LNCaP clone FGC (cell line): ENCODE measurements around the gene PACS2.

Experiments used
- DNase-seq: peaks from one replicate; pipeline ENCODE4 v3.0.0-alpha.2; 2011; ENCODE audit warnings: low read depth
- H3K4me3 ChIP-seq: 2 replicates; pipeline ENCODE4 v1.5.1; 2011; ENCODE audit warnings: mild to moderate bottlenecking, low read depth, low read length, control low read depth
- TF ChIP-seq, protein P1 (sequence below): IDR thresholded peaks from 2 replicates; pipeline ENCODE4 v1.5.1; 2012; ENCODE audit warnings: mild to moderate bottlenecking; ENCODE audit not compliant: control insufficient read depth, insufficient read depth; ENCODE audit errors: extremely low read depth

PACS2 gene

DNA sequence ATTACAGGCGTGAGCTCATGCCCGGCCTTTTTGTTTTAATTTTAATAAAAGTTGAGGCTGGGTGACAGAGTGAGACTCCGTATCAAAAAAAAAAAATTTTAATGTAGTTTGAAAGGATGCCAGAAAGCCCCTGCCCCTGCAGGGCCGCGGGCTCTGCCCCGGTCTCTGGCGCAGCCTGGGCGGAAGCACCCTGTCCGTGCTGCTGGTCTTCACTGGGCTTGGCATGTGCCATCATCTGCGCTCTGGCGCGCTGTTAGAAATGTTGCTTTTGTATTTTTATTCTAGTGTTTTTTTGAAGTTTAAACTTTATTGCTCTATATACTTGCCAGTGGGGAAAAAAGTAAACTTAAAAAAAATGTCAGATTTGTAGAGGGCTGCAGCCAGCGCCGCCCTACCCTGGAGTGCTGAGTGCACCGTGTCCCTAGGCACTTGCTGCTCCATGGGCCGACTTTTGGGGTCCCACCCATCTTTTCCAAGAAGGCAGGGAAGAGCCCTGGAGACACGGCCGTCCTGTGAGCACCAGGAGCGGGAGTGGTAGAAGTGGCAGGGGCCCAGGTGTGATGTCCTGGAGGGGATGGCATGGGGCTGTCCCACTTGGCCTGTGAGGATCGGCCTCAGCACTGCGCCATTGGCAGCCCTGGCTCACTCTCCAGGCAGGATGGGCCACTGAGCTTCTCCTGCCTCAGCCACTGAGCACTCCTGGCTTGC, 109.1 kb downstream of the PACS2 start:
- no peak overlapping the region for H3K4me3 ChIP-seq
- DNase-seq: no peak
- TF ChIP-seq, protein P1, sequence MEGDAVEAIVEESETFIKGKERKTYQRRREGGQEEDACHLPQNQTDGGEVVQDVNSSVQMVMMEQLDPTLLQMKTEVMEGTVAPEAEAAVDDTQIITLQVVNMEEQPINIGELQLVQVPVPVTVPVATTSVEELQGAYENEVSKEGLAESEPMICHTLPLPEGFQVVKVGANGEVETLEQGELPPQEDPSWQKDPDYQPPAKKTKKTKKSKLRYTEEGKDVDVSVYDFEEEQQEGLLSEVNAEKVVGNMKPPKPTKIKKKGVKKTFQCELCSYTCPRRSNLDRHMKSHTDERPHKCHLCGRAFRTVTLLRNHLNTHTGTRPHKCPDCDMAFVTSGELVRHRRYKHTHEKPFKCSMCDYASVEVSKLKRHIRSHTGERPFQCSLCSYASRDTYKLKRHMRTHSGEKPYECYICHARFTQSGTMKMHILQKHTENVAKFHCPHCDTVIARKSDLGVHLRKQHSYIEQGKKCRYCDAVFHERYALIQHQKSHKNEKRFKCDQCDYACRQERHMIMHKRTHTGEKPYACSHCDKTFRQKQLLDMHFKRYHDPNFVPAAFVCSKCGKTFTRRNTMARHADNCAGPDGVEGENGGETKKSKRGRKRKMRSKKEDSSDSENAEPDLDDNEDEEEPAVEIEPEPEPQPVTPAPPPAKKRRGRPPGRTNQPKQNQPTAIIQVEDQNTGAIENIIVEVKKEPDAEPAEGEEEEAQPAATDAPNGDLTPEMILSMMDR: no peak

DNA sequence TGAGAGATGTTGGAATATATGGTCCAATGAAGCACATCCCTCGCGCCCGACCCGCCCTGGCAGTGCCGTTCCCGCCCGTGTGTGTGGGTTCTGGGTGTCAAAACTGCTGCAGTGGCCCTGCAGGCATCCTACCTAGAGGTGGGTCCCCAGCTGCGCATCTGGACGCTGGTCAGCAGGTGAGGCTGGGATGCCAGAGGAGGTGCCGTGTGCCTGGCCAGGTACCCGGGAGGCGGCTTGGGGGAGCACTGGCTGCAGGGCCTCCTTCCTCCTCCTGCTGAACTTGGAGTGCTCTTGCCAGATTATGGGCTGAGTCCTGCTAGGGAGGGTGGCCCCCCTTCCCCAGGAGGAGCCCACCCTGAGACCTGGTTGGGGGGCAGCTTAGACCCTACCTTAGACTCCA, 110.3 kb downstream of the PACS2 start:
- DNase-seq: no peak
- TF ChIP-seq, protein P1: no peak
- no peak overlapping the region for H3K4me3 ChIP-seq

DNA sequence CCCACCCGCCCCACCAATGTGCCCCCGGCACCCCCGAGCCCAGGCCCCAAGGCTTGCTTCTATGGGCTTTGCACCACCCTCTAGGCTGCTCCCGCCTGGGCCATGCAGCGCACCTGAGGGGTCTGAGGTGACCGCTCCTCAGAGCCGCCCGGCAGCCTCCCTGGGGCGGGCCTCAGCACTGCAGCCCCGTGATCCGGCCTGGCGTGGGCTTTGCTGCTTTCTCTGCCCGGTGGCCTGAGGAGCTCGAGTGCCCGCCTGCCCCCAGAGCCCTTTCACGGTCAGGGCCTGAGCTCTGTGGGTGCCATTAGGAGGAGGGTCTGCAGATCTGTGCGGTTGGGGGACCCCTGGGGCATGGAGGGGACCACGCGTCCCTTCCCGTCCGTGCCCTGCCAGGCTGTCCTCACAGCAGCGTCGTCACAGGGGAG, 111.3 kb downstream of the PACS2 start:
- no peak overlapping the region for H3K4me3 ChIP-seq
- DNase-seq: no peak
- TF ChIP-seq, protein P1: no peak

DNA sequence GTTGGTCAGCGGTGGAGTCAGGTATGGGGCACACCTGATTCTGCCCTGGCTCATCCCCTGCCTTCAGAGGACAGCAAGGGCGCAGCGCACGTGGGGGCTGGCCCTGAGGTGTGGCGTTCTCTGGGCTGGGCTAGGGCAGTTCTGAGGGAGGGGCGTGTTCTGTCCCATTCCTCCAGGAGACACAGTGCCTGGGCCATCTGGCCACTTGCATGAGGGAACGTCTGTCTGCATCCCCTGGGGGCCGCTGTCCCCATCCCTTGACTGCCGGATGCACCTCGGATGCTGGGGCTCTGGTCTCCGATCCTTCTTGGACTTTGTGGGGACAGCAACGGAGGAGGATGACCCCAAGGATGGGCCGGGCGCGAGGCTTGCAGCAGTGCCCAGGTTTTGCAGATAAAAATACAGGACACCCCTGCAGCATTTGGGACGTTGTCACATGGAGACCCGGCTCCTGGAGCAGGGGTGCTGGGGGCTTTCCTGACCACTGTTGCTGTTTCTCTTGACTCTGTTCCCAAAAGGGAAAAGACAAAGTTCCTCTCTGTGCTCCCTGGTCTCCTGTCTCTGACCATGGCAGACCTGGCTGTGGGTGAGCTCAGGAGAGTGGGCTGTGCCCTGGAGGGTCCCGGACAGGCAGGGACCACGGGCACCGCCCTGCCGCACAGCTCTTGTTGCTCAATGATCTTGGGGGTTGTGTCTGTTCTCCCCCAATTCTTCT, 112.0 kb downstream of the PACS2 start:
- TF ChIP-seq, protein P1: no peak
- DNase-seq: no peak
- no peak overlapping the region for H3K4me3 ChIP-seq

DNA sequence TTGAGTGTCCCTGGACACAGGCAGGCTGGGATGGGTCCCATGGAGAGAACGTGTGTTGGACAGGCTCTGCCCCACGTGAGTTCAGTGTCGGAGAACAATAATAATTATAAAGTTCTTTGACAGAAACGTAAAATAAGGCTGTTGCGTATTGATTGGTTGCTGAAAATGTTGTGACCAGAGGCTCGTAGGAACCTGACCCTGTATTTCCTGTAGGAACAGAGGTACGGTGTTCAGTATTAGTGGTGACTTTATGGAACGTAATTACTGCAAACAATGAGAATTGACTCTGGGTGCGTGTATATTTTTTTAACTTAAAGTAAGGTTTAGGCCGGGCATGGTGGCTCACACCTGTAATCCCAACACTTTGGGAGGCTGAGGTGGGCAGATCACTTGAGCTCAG, 112.9 kb downstream of the PACS2 start:
- TF ChIP-seq, protein P1: no peak
- no peak for DNase-seq
- no peak overlapping the region for H3K4me3 ChIP-seq

DNA sequence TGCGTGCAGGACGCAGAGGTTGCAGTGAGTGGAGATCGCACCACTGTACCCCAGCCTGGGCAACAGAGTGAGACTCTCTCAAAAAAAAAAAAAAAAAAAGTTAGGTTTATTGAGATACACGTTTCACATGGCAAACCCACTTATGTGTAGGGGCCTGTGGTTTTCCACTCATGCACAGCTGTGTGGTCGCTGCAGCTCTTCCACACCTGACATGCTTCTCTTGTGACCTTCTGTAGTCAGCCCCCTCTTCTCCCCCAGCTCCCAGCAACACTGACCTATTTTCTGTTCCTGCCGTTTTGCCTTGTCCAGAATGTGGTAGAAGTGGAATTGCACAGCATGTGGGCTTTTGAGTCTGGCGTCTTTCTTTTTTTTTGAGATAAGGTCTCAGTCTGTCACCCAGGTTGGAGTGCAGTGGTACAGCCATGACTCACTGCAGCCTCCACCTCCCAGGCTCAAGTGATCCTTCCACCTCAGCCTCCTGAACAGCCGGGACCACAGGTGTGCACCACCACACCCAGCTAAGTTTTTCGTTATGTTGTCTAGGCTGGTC, 113.5 kb downstream of the PACS2 start:
- TF ChIP-seq, protein P1: no peak

DNA sequence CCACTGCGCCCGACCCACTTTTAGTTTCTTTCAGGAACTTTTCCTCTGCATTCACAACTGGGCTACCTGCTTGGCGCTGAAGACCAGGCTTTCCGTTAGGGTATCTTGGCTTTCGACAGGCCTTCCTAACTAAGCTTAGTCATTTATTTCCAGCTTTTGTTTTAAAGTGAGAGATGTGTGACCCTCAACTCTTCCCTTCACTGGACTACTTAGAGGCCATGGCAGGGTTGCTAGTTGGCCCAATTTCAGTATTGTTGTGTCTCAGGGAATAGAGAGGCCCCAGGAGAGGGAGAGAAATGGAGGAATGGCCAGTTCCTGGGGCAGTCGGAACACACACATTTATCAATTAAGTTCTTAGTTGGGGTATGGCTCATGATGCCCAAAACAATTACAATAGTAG, 115.5 kb downstream of the PACS2 start:
- H3K4me3 ChIP-seq: no peak overlapping the region
- TF ChIP-seq, protein P1: no peak
- DNase-seq: no peak

More for the DNA sequence above, 113.5 kb downstream of the PACS2 start:
- no peak overlapping the region for H3K4me3 ChIP-seq
- no peak for DNase-seq
